DND-41 (cell line): Measurements from ENCODE around the gene POLR1F.

ENCODE experiments used
- EZH2 ChIP-seq: IDR thresholded peaks from 3 replicates; pipeline ENCODE4 v1.6.1; 2012; ENCODE audit warnings: borderline replicate concordance, low read depth, mild to moderate bottlenecking, moderate library complexity, low read length, inconsistent platforms; ENCODE audit not compliant: severe bottlenecking
- TF ChIP-seq, protein P1 (sequence below): IDR thresholded peaks from 2 replicates; pipeline ENCODE4 v1.5.1; 2012; ENCODE audit warnings: borderline replicate concordance, low read length, moderate library complexity, mild to moderate bottlenecking; ENCODE audit not compliant: poor library complexity, severe bottlenecking; ENCODE audit errors: extremely low read depth

- TF ChIP-seq, protein P1, sequence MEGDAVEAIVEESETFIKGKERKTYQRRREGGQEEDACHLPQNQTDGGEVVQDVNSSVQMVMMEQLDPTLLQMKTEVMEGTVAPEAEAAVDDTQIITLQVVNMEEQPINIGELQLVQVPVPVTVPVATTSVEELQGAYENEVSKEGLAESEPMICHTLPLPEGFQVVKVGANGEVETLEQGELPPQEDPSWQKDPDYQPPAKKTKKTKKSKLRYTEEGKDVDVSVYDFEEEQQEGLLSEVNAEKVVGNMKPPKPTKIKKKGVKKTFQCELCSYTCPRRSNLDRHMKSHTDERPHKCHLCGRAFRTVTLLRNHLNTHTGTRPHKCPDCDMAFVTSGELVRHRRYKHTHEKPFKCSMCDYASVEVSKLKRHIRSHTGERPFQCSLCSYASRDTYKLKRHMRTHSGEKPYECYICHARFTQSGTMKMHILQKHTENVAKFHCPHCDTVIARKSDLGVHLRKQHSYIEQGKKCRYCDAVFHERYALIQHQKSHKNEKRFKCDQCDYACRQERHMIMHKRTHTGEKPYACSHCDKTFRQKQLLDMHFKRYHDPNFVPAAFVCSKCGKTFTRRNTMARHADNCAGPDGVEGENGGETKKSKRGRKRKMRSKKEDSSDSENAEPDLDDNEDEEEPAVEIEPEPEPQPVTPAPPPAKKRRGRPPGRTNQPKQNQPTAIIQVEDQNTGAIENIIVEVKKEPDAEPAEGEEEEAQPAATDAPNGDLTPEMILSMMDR: no peak
- TF ChIP-seq EZH2: no peak
Measured at GRCh38 chr7:19677180-19677579, 31.7 kb downstream of the POLR1F start.
